DMS 273 treated with DMSO at 0.1 percent for 48 hours (cell line): Measurements from ENCODE around the gene CASKIN2.
A peak's percentile ranks its signal among the peaks of the same experiment; 100 is the strongest.

ENCODE experiments used
- DNase-seq: peaks from one replicate; lab custom pipeline; 2025; lab: John Stamatoyannopoulos, UW

Gene CASKIN2, protein sequence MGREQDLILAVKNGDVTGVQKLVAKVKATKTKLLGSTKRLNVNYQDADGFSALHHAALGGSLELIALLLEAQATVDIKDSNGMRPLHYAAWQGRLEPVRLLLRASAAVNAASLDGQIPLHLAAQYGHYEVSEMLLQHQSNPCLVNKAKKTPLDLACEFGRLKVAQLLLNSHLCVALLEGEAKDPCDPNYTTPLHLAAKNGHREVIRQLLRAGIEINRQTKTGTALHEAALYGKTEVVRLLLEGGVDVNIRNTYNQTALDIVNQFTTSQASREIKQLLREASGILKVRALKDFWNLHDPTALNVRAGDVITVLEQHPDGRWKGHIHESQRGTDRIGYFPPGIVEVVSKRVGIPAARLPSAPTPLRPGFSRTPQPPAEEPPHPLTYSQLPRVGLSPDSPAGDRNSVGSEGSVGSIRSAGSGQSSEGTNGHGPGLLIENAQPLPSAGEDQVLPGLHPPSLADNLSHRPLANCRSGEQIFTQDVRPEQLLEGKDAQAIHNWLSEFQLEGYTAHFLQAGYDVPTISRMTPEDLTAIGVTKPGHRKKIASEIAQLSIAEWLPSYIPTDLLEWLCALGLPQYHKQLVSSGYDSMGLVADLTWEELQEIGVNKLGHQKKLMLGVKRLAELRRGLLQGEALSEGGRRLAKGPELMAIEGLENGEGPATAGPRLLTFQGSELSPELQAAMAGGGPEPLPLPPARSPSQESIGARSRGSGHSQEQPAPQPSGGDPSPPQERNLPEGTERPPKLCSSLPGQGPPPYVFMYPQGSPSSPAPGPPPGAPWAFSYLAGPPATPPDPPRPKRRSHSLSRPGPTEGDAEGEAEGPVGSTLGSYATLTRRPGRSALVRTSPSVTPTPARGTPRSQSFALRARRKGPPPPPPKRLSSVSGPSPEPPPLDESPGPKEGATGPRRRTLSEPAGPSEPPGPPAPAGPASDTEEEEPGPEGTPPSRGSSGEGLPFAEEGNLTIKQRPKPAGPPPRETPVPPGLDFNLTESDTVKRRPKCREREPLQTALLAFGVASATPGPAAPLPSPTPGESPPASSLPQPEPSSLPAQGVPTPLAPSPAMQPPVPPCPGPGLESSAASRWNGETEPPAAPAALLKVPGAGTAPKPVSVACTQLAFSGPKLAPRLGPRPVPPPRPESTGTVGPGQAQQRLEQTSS (N-terminal part only)

DNA sequence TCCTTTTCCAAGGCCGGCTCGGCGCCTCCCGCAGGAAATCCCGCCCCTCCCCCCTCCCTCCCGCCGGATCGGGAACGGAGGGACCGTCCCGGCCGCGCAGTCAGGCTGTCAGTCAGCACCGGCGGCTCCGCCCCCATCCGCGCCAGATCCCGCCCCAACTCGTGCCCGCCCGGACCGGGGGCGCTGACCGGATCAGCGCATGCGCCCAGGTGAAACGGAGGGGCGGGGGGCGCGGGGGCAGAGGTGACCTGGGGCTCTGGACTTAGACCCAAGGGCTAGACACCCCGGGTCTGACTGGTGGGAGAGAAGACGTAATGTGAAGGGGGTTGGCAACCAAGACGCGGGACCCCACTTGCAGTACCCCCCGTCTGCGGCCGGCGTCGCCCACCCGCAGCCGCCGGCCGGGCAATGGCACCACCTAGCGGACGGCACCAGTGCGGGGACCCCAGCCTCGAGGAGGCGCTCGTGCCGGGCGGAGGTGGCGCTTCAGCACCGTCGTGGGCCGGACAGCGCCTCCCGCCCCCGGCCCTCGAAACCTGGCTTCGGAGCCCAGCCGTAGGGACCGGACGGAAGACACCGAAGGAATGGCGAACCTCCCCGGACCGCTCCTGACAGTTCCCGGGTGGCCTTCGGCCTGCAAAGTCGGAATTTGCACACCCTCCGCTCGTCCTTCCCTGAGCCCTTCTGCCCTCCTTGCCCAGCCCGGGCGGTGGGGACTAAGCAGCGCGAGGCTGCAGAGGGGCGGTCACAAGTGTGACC, at the start of gene CASKIN2:
Gene CASKIN2 (minus strand): TSS at position 42 of the 759 bp plus-strand sequence. CDS start 1,733 bp downstream, outside the sequence.
- DNase-seq: peak; percentile 67

DNA sequence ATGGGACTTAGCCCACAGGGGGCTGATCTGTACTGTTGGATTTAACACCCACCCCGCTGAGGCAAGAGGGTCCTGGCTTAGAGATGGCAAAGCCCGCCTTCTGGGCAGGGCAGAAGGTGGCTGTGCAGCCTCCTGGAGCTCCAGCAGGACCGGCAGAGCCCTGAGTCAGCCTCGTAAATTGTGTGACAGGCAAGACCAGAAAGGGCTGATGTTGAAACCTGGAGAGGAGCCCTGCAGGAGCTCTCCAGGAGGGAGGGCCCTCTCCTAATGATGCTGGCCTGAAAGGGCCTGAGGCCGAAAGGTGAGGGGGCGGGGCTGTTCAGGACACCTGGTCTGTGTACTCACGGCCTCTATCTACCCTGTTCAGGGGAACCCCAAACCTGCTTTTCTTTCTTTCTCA, 49.7 kb upstream of the CASKIN2 start:
- no peak for DNase-seq

DNA sequence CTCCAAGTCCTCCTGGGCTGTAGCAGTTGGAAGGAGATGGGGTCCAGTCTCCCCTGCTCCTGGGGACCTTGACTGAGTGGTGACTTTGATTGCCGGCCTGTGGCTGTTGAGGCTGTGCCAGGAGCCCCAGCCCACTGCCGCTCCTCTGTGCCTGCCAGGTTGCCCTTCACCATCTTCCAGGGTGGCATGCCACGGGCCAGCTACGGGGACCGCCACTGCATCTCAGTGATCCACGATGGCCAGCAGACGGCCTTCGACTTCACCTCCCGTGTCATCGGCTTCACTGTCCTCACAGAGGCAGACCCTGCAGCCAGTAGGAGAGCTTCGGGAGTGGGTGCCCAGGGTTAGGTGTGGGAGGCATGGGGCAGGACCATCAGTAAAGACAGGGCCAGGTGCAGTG, 48.9 kb upstream of the CASKIN2 start:
- DNase-seq: no peak

DNA sequence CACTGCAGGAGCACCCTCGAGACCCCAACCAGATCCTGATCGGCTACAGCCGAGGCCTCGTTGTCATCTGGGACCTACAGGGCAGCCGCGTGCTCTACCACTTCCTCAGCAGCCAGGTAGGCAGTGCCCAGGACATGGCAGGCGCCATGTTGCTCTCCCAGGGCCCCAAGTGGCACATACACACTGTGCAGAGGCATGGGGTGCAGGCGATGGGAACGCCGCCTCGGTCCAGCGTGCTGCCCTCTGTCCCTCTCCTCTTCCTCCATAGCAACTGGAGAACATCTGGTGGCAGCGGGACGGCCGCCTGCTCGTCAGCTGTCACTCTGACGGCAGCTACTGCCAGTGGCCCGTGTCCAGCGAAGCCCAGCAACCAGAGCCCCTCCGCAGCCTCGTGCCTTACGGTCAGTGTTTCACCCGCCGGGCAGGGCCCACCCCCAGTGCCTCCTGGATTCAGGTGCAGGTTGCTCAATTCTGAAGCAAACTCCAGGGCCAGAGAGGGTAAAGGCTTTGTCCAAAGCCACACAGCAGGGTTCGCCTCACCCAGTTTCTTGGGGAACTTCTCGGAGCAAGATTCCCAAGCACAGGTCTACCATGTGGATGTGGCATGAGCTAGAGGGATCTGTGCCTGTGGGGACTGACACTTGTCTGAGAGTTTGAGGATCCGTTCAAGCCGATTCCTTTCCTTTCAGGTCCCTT, 47.9 kb upstream of the CASKIN2 start:
- DNase-seq: no peak

DNA sequence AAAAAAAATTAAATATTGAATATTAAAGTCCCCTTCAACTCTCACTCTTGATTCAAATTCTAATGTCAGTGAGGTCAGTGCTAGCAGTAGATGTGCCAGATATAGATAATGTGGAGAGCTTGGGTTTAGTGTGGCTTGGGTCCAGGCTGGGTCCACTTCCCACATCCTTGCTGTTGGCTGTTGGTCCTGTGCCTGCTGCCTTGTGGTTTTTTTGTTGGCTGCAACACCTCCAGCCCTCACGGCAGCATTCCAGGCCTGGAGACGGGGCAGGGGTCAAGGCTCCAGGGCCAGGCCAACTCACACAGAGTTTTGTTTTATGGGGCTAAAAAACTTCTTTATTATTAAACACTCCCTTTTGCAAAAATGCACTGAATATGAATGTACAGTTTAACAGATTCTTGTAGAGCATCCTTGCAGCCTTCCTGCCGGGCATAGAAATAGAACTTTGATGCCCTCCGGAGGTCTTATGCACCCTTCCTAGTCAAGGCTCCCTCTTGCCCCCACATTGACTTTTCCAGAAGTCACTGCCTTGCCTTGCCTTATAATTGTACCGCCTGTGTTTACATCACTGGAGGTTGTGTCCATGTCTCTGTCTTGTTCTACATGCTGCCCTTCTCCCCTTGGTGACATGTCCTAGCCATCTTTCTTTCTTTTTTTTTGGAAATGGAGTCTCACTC, 46.7 kb upstream of the CASKIN2 start:
- no peak for DNase-seq

DNA sequence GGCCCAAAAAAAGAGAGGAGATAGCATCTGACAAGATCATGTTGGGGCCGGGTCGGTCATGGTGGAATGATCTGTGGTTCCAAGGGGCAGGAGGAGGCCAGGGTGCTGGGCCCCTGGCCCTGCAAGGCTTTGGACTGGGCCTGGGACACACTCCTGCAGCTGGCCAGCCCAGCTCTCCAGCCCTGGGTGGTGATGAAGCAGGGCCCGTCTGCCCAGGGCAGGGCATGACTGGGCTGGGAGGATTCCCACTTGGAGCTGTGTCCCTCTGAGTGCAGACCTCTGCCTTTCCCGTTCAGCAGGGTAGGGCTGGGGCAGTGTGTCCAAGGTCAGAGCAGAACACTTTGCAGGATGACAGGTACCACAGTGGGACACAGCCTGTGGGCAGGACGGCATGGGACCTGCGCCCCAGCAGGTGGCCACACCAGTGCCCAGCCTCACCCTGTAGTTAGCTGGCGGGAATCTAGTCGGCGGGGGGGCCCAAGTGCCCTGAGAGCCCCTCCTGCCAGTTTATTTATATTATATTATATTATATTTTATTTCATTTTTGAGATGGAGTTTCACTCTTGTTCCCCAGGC, 44.7 kb upstream of the CASKIN2 start:
- DNase-seq: no peak

DNA sequence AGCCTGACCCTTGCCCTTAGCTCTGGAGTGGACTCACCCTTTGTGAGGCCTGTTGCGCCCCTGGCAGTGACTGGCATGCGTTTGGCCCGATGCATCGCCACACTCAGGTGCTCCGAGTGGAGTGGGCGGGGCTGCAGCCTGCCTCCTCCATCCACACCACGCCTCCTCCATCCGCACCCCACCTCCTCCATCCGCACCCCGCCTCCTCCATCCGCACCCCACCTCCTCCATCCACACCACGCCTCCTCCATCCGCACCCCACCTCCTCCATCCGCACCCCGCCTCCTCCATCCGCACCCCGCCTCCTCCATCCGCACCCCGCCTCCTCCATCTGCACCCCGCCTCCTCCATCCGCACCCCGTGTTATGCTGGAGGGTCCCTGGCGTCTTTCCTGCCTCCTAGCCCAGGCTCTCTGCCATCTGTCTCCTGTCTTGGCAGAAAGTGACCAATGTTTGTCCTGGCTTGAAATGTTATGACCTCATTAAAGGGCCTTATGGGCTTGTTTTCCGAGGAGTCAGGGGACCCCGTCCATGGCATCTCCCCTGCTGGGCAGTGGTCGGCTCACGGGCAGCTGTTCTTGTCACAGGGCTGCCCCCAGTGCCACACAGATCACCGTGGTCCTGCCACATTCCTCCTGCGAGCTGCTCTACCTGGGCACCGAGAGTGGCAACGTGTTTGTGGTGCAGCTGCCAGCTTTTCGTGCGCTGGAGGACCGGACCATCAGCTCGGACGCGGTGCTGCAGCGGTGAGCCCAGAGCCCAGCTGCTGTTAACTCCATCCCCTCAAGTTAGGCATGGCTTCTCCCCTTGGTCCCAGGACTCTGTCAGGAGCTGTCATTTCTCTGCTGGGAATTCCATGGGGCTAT, 43.6 kb upstream of the CASKIN2 start:
- no peak for DNase-seq

DNA sequence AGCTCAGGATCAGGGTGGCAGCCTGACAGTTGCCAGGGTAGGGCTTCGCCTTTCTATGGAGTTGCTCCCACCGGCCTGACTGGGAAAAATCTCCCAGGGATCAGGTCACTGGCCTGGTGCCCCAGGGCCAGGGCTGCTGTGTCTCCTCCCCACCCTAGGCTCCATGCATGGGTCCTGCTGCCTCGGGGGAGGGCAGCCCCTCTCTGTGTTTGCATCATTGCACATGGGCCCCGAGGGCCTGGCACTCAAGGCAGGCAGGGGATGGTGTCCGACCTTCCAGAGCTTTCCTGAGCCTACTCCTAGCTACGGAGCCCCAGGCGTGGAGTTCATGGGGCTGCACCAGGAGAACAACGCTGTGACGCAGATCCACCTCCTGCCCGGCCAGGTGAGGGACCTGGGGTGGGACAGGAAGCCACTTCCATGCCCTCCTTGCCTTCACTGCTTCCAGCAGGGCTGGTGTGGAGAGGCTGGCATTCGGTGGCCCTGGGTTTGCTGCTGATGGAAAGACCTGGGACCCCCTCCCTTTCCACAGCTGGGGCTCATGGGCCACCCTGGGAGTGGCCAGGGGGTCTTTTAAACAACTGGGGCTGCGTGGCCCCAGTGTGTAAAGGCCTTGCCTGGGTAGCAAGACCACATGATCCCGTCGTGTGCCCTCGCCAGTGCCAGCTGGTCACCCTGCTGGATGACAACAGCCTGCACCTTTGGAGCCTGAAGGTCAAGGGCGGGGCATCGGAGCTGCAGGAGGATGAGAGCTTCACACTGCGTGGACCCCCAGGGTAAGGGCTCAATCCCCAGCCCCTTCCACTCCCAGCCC, 42.7 kb upstream of the CASKIN2 start:
- DNase-seq: no peak

DNA sequence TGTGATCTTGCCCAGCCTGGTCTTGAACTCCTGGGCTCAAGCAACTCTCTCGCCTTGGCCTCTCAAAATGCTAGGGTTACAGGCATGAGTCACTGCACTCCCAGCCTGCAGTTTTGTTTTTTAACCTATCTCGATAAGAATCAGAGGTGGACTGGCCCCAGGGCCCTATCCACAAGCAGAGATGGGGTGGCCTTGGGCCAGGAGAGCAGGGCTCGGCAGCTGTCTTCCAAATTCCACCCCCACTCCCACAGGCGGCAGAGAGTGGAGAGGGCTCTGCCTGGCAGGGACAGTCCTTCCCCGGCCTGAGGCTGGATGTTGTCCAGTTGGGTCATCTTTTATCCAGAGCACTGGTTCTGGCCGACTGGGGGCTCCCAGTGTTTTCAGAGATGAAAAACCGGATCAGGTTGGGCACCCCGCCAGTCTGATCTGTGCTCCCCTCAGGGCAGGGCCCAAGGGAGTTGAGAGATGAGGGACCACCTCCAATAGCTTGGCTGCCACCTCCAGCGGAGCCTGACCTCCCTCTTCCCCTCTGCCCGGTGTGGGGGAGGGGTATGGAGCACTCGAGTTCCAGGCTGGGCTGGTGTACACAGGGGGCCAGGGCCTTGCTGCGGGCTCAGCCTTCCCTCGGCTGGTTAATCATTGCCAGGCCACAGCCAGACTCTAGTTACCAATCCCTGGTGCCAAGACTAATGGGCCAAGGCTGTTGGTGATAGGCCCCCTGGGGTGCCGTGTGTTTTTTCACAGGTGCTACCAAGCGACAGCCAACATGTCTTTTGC, 41.9 kb upstream of the CASKIN2 start:
- peak; percentile 79 for DNase-seq

DNA sequence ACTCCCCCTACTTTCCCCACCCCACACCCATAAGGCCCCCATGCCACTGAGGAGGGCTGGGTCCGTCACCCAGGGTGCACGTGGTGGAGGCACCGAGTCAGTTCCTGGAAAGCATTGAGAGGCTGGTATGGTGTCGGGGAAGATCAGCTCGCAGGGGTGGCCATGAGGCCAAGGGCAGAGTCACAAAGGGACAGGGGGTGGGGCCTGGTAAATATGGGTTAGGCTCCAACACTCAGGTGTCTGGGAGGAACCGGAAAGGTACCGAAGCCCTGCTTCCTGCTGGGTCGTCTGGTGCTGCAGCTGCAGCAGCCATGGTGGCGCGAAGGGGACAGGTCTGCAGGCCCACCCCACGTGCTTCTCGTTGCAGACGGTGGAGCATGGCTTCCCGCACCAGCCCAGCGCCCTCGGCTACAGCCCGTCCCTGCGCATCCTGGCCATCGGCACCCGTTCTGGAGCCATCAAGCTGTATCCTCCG, 40.4 kb upstream of the CASKIN2 start:
- DNase-seq: no peak

DNA sequence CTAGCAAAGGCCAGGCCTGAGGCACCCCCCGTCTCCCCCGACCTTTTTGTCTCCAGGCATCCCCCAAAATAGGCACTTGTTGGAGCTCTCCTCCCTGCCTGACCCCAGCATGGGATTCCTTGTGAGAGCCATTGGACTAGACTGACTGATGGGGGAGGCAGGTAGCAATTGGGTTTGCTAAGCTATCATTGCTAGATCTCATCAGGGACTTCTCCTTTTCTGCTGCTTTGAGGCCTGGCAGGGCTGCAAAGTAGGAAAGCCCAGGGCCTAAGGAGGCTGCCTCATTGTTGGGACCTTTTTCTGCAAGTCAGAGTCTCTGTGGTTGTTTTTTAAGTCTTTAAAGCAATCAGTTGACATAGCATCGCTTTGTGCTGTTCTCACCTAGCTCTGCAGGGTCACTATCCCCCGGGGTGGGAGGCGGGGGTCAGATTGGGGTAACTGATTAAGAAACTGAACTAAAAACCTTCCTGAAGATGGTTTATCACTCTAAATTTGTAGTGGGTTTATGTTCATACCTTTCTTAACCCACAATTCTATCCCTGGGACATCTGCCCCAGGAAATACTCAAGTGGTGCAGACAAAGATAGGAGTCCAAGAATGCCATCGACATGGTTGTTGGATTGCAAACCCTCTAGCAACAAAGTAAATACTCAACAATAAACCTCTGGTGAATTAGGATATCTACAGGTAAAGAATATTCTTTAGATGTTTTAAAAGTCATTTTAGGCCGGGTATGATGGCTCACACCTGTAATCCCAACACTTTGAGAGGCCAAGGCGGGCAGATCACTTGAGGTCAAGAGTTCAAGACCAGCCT, 38.2 kb upstream of the CASKIN2 start:
- no peak for DNase-seq

DNA sequence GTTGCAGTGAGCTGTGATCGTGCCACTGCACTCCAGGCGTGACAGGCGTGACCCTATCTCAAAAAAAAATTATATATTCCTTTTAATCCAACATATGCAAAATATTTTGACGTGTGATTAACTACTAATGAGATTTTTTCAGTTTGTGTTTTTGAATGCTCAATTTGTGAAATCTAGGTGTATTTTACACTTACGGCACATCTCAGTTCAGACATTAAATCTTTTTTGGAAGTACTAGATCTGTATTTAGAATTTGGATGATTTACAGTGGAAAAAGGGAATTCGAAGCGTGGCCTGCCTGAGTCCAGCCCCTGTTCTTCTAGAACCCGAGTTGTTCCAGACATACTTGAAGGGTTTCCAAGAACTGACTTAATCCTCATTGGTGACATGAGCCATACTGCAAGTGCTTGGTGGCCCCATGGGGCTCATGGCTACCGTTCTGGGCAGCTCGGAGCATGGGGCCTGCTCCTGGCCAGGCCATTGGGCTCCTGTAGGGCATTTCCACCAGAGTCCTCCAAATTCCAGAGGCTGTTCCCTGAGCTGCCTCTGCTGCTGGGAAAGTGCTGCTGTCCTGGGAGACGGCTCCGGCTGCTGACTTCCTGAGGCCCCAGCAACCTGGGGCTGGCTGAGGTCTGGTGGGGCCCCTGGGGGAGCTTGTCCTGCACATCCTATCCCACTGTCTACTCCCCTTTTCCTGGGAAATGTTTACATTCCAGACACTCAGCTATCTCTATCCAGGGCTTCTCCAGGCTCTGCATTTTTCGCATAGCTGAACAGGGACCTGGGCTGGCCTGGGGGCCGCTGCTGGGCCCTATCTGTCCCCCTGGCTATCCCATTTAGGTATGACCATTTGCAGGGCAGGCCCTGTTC, 37.3 kb upstream of the CASKIN2 start:
- no peak for DNase-seq

DNA sequence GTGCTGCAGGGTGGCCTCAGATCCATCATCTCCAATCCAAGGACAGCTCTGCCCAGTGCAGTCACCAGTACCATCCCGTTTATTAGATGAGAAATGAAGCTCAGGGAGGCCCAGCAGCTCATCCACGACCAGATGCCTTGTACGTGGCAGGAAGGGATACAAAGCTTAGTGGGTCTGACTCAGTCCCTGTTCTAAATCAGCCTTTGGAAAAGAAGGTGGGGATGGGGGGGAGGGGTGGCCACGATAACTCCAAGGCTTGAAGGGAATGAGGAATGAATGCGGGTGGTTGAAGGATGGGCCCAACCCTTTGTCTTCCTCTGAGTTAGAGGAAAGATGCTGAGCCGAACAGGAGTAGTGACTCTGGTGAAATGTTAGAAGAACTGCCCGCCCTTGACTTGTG, 35.9 kb upstream of the CASKIN2 start:
- no peak for DNase-seq

DNA sequence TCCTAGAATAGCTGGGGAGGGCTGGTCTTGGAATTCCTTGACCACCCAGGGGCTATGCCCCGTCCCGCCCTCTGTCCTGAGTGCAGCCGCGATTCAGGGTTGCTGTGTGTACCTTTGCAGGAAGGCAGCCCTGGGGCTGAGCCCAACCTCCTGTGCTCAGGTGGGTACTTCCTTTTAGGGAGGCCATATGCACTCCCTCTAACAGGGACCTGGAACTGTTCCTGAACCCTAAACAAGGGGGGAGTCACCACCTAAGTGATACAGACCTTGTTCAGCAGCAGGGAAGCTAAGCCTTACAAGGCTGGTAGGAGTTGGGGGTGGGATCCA, 34.8 kb upstream of the CASKIN2 start:
- no peak for DNase-seq

DNA sequence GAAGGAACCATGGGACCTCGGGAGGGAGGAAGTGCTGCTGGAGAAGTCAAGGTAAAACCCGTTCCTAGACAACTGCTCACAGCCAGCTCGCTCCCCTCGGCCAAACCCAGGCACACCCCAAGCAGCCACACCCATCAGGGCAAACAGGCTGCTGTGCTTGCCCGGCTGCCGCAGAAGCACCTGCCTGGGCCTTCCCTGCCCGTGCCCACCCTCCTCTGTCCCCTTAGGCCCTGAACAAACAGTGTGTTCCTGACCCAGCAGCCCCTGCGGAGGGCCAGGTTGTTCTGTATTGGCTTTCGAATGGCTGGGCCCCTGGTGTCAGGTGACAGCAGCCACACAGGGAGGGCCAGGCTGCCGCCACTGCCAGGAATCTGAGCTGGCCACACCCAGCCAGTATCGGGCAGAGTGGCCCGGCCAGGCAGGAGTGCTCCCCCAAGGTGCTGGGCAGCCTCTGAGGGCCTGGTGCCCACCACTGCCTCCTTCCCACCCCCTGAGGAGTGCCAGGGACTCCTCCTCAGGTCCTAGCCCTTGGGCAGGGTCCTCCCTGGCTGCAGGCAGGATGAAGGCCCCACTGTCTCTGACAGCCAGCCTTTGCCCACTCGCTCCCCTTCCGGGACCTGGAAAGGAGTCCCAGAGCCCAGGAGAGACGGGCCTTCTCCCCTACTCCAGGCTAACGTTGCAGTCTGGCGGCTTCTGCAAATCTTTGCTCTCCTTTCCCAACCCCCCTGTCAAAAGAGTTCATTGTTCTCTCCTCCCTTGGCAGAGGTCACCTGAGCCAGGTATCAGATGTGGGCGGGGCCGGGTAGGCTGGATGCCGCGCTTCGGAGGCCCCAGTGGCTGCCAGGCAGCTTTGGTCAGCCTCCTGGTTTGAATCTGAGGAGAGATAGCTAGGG, 34.2 kb upstream of the CASKIN2 start:
- no peak for DNase-seq
